ENCODE results near the gene NAIF1.
"Not testable (repeated sequence)": the region's sequence is repeated elsewhere in the genome, so short reads cannot be mapped to it uniquely, and the experiment has no call there.

Gene NAIF1

GRCh38 chr9:128034821-128035652 lies 32.1 kb downstream of the NAIF1 start:
- Histone ChIP-seq H3K36me3 (ENCODE audit: insufficient read depth, low read length) (no peaks in the 10 kb centered on the region), H3K9ac (ENCODE audit: insufficient read length) (no peak overlapping the region), H3K4me3 (no peak overlapping the region), H3K9me3 (ENCODE audit: low read depth, low read length) (no peaks in the 10 kb centered on the region), H3K27ac (no peak overlapping the region)
- no peak for TF ChIP-seq POLR2AphosphoS5 (IDR thresholded peaks at IDR 0.05; ENCODE audit: borderline replicate concordance, low read depth, low read length)
- TF ChIP-seq FOXP2 (optimal IDR thresholded peaks at IDR 0.05; ENCODE audit: control extremely low read depth, extremely low read length, insufficient read depth), result no peak
- TF ChIP-seq EZH2 (IDR thresholded peaks at IDR 0.05), result no peak
- DNase-seq (ENCODE audit: low read depth, low spot score), result no peak

- Histone ChIP-seq H3K9me3 (ENCODE audit: low read depth, low read length) (no peaks in the 10 kb centered on the region), H3K4me3 (no peak overlapping the region), H3K9ac (ENCODE audit: insufficient read length) (no peak overlapping the region), H3K36me3 (ENCODE audit: insufficient read depth, low read length) (no peaks in the 10 kb centered on the region), H3K27ac (no peak overlapping the region)
- no peak for DNase-seq (ENCODE audit: low read depth, low spot score)
- no peak for TF ChIP-seq EZH2 (IDR thresholded peaks at IDR 0.05)
- TF ChIP-seq POLR2AphosphoS5 (IDR thresholded peaks at IDR 0.05; ENCODE audit: borderline replicate concordance, low read depth, low read length), result no peak
- TF ChIP-seq FOXP2 (optimal IDR thresholded peaks at IDR 0.05; ENCODE audit: control extremely low read depth, extremely low read length, insufficient read depth), result no peak
Measured at GRCh38 chr9:128033609-128034008, 33.5 kb downstream of the NAIF1 start.

- no peak for DNase-seq (ENCODE audit: low read depth, low spot score)
- H3K27ac ChIP-seq, result peak overlapping the region; percentile 78
- no peak overlapping the region for H3K9ac ChIP-seq (ENCODE audit: insufficient read length)
- no peaks in the 10 kb centered on the region for H3K36me3 ChIP-seq (ENCODE audit: insufficient read depth, low read length)
- no peak overlapping the region for H3K4me3 ChIP-seq
- no peaks in the 10 kb centered on the region for H3K9me3 ChIP-seq (ENCODE audit: low read depth, low read length)
- TF ChIP-seq FOXP2 (optimal IDR thresholded peaks at IDR 0.05; ENCODE audit: control extremely low read depth, extremely low read length, insufficient read depth), result no peak
- no peak for TF ChIP-seq POLR2AphosphoS5 (IDR thresholded peaks at IDR 0.05; ENCODE audit: borderline replicate concordance, low read depth, low read length)
- TF ChIP-seq EZH2 (IDR thresholded peaks at IDR 0.05), result no peak
Measured at GRCh38 chr9:128027705-128028104, 39.4 kb downstream of the NAIF1 start.

- H3K27ac ChIP-seq, result peak overlapping the region; percentile 78
- H3K36me3 ChIP-seq (ENCODE audit: insufficient read depth, low read length), result no peaks in the 10 kb centered on the region
- peak; percentile 60 for DNase-seq (ENCODE audit: low read depth, low spot score)
- TF ChIP-seq POLR2AphosphoS5 (IDR thresholded peaks at IDR 0.05; ENCODE audit: borderline replicate concordance, low read depth, low read length), result no peak
- TF ChIP-seq EZH2 (IDR thresholded peaks at IDR 0.05), result no peak
- no peak for TF ChIP-seq FOXP2 (optimal IDR thresholded peaks at IDR 0.05; ENCODE audit: control extremely low read depth, extremely low read length, insufficient read depth)
- H3K4me3 ChIP-seq, result no peak overlapping the region
- peak overlapping the region; percentile 51 for H3K9ac ChIP-seq (ENCODE audit: insufficient read length)
- H3K9me3 ChIP-seq (ENCODE audit: low read depth, low read length), result no peaks in the 10 kb centered on the region
Measured at GRCh38 chr9:128026773-128027541, 40.2 kb downstream of the NAIF1 start.

- Histone ChIP-seq H3K36me3 (ENCODE audit: insufficient read depth, low read length) (no peaks in the 10 kb centered on the region), H3K9me3 (ENCODE audit: low read depth, low read length) (no peaks in the 10 kb centered on the region), H3K27ac (peak overlapping the region; percentile 78; the same call in 1 of the 2 replicates), H3K9ac (ENCODE audit: insufficient read length) (no peak overlapping the region), H3K4me3 (no peak overlapping the region)
- TF ChIP-seq POLR2AphosphoS5 (IDR thresholded peaks at IDR 0.05; ENCODE audit: borderline replicate concordance, low read depth, low read length) (no peak), EZH2 (IDR thresholded peaks at IDR 0.05) (no peak), FOXP2 (optimal IDR thresholded peaks at IDR 0.05; ENCODE audit: control extremely low read depth, extremely low read length, insufficient read depth) (no peak)
- DNase-seq (ENCODE audit: low read depth, low spot score), result no peak
Measured at GRCh38 chr9:128026255-128026772, 40.8 kb downstream of the NAIF1 start.

- H3K27ac ChIP-seq, result no peak overlapping the region
- no peak overlapping the region for H3K4me3 ChIP-seq
- no peaks in the 10 kb centered on the region for H3K9me3 ChIP-seq (ENCODE audit: low read depth, low read length)
- no peak overlapping the region for H3K9ac ChIP-seq (ENCODE audit: insufficient read length)
- no peak for DNase-seq (ENCODE audit: low read depth, low spot score)
- no peaks in the 10 kb centered on the region for H3K36me3 ChIP-seq (ENCODE audit: insufficient read depth, low read length)
- TF ChIP-seq POLR2AphosphoS5 (IDR thresholded peaks at IDR 0.05; ENCODE audit: borderline replicate concordance, low read depth, low read length), result no peak
- TF ChIP-seq EZH2 (IDR thresholded peaks at IDR 0.05), result no peak
- TF ChIP-seq FOXP2 (optimal IDR thresholded peaks at IDR 0.05; ENCODE audit: control extremely low read depth, extremely low read length, insufficient read depth), result no peak
Measured at GRCh38 chr9:128025736-128026135, 41.4 kb downstream of the NAIF1 start.

GRCh38 chr9:128024761-128025308 lies 42.3 kb downstream of the NAIF1 start:
- no peak overlapping the region for H3K27ac ChIP-seq
- H3K36me3 ChIP-seq (ENCODE audit: insufficient read depth, low read length), result no peaks in the 10 kb centered on the region
- H3K9me3 ChIP-seq (ENCODE audit: low read depth, low read length), result no peaks in the 10 kb centered on the region
- no peak overlapping the region for H3K9ac ChIP-seq (ENCODE audit: insufficient read length)
- H3K4me3 ChIP-seq, result no peak overlapping the region
- DNase-seq (ENCODE audit: low read depth, low spot score), result no peak
- TF ChIP-seq POLR2AphosphoS5 (IDR thresholded peaks at IDR 0.05; ENCODE audit: borderline replicate concordance, low read depth, low read length) (no peak), FOXP2 (optimal IDR thresholded peaks at IDR 0.05; ENCODE audit: control extremely low read depth, extremely low read length, insufficient read depth) (no peak), EZH2 (IDR thresholded peaks at IDR 0.05) (no peak)

- H3K9me3 ChIP-seq (ENCODE audit: low read depth, low read length); H3K4me3 ChIP-seq; H3K9ac ChIP-seq (ENCODE audit: insufficient read length); H3K27ac ChIP-seq; H3K36me3 ChIP-seq (ENCODE audit: insufficient read depth, low read length); DNase-seq (ENCODE audit: low read depth, low spot score): not testable (repeated sequence)
Measured at GRCh38 chr9:128023671-128024070, 43.4 kb downstream of the NAIF1 start.
